Dedifferentiated amniotic fluid mesenchymal stem cell (primary cell): ENCODE data around the gene PITPNM3.

ENCODE experiments used
- DNase-seq: peaks from one replicate; pipeline ENCODE4 v3.0.0-alpha.2; 2016; ENCODE audit errors: extremely low spot score

PITPNM3 gene

GRCh38 chr17:6462692-6463091 is 93.7 kb downstream of the PITPNM3 start:
- DNase-seq: no peak

GRCh38 chr17:6461792-6462524 is 94.4 kb downstream of the PITPNM3 start:
- no peak for DNase-seq

DNA sequence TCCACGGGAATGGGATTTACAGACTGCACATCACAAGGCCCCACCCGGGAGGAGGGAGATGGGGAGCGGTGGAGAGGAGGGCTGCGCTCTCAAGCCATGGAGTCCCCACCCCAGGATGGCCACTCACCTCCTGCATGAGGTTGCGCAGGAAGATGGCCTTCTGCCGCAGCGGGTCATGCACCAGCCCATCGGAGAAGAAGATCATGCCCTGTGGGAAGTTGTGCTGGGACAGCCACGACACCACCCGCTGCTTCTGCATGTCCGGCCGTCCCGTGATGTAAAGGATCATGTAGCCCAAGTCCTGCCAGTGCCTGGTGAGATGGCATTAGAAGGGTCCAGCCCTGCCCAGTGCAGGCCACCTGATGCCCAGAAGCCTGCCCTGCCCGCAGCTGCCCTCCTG is 95.1 kb downstream of the PITPNM3 start:
- no peak for DNase-seq

- no peak for DNase-seq
Observed at GRCh38 chr17:6460531-6461161, 95.7 kb downstream of the PITPNM3 start.

- DNase-seq: no peak
Observed at GRCh38 chr17:6458460-6458950, 97.8 kb downstream of the PITPNM3 start.

DNA sequence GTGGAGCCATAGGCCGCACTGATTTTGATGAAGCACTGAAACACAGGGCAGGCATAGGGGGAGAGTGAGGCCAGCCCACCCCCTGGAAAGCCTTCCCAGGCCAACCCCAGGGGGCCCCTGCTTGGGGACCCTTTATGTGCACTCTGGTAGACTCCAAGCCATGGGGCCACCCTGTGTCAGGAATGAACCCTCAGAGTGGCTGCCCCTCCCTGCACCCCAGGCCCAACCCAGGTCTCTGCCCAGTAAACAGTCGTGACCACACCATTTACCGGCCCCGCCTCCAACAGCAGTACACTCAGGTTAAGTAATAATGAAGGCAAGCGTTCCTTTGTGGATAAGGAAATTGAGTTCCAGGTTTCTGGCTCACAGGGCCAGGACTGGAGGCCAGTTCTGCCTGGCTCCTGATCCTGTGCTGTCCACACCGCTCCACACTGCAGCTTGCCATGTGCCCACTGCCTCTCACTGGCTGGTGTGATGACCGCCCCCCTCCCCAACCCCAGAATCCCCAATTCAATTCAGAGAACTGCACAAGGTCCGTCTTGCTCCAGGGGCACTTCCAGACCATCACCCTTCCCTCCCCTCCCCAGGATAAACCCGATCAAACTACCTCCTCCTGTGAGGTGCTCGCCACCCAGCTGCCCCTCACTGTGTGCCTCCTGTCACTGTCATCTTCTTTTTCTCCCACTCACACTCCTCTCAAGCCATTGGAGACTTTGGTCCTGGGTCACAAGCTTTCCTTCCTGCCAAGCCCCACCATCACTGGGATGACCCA is 98.5 kb downstream of the PITPNM3 start:
- DNase-seq: no peak

GRCh38 chr17:6456914-6457687 is 99.3 kb downstream of the PITPNM3 start:
- no peak for DNase-seq

GRCh38 chr17:6456321-6456720 is 100.0 kb downstream of the PITPNM3 start:
- DNase-seq: no peak

DNA sequence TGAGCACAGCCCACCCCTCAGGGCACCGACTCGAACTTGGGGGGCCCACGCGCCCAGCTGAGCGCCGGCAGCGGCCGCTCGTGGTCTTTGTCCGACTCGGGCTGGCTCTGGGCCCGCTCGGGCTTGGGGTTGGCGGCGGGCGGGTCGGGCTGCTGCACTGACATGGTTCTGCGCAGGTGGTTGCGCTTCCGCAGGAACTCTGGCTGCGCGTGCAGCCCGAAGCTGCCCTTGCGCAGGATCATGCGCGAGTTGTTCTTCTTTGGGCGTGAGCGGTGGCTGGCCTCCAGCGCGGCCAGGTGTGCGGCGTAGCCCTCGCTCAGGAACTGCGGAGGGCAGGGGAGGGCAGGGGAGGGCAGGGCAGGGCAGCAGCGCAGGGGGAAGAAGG is 101.0 kb downstream of the PITPNM3 start:
- no peak for DNase-seq

- no peak for DNase-seq
Observed at GRCh38 chr17:6454495-6455320, 101.6 kb downstream of the PITPNM3 start.

DNA sequence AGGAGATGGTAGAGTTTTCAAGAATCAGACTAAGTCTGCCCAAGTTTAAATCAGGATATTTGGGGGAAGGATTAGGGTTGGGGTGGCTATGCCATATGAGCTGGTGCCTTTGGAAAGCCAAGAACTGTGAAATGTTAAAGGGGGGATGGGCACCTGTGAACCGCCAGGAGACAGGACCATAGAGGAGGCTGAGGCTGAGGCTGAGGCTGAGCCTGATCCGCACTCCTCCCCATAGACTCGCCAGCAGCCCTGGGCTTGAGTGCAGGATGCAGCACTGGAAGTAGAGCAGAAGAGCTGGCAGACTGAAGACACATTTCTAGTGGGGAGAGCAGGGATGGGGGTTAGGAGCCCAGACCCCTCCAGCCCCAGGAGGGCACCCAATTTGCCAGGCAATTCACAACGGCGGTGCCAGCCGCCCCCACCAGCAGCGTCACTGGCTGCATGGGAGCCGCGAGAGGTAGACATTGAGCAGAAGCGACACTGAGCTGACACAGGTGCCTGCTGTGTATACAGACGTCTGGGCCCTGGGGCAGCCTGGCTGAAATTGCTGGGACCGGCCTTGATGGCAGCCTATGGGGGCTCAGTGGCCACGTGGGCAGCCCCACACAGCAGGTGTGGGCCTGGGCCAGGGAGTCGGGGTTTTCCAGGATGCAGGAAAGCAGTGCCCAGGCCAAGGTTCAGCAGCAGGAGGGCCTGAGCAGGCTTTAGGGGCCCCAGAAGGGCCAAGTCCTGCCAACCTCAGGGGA is 102.9 kb downstream of the PITPNM3 start:
- no peak for DNase-seq

- DNase-seq: no peak
Observed at GRCh38 chr17:6452471-6453266, 103.7 kb downstream of the PITPNM3 start.

- no peak for DNase-seq
Observed at GRCh38 chr17:6450926-6451832, 105.2 kb downstream of the PITPNM3 start.

DNA sequence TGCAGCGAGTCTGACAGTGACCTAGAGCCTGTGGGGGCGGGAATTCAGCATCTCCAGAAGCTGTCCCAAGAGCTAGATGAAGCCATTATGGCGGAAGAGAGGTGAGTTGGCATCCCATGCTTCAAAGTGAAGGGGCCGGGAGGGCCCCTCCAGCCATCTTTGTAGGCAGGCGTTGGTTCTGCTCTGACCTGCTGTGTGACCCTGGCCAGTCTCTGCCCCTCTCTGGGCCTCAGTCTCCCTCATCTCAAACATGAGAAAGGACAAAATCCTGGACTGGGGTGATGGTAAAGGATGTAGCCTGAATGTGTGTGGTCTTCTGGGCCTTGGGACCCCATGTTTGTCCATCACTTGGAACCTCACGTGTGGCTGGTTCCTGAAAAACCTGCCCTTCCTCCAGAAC is 107.0 kb downstream of the PITPNM3 start:
- no peak for DNase-seq

GRCh38 chr17:6448473-6448872 is 107.9 kb downstream of the PITPNM3 start:
- DNase-seq: no peak

DNA sequence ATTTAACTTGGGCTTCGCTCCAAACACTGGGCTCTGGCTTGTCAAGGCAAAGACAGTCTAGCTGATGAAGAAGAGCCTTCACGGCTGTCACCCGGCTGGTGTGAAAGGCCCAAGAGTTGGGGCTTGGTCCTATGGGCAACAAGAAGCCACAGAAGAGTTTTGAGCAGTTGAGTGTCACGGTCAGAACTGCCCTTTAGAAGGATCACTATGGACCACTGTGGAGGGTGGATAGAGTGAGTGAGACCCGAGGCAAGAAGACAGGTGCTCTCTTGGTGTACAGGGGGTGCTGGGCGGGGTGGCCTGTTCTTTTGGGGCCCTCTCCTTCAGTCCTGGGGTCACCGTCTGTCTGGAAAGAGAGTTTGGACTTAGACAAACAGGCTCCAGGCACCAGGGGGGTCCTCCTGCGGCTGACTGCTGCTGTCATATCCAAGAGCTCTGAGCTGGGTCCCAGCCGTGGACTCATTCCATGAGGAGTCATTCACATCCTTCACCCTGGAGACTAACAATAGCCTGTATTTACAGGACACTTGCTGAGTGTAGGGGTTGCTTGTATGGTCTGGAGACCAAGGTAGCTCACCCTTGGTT is 109.7 kb downstream of the PITPNM3 start:
- DNase-seq: no peak

GRCh38 chr17:6444571-6445335 is 111.6 kb downstream of the PITPNM3 start:
- DNase-seq: no peak
